ENCODE data around the gene MYH7. TPM values are rescaled to one million over a fixed set of nuclear protein-coding genes. Genes with fewer than 3 reads are reported as not detected.

The MYH7 gene
- polyA plus RNA-seq, 1 of the 3 experiments (the other 2 are of a cell fraction): not detected

- no peak overlapping the region for H3K4me2 ChIP-seq
These were observed 46.1 kb downstream of the MYH7 start for GRCh38 chr14:23389396-23389795.

GRCh38 chr14:23388996-23389395 is 46.5 kb downstream of the MYH7 start:
- CTCF ChIA-PET: interaction anchor here (1.2 to 5.5 kb wide), 2 partner anchors 10 to 60 kb away, joined by 5 to 34 read pairs; no protein-coding TSS in a partner anchor
- Histone ChIP-seq H3K9me3 (no peaks in the 10 kb centered on the region), H3K27ac (ENCODE audit: low read depth in 2 of 2, low read length in 1 of 2) (no peak overlapping the region), H3K4me1 (ENCODE audit: control insufficient read depth in 1 of 2, insufficient read depth in 2 of 2, low read depth in 1 of 2, low read length in 1 of 2) (no peaks in the 10 kb centered on the region), H3K4me2 (no peak overlapping the region), H3K4me3 (ENCODE audit: low read depth in 2 of 2, low read length in 1 of 2) (no peak overlapping the region), H3K9ac (no peak overlapping the region), H4K20me1 (ENCODE audit: insufficient read depth) (no peaks in the 10 kb centered on the region), H3F3A (replicated peaks; ENCODE audit: insufficient read depth) (no peaks in the 10 kb centered on the region), H3K9me2 (no peaks in the 10 kb centered on the region), H3K36me3 (replicated peaks in 1 of 2; ENCODE audit: control insufficient read depth in 1 of 2, insufficient read depth in 2 of 2, low read length in 1 of 2) (no peaks in the 10 kb centered on the region), H2AFZ (ENCODE audit: low read depth) (no peak overlapping the region), H3K27me3 (ENCODE audit: insufficient read depth) (peaks cover 36% of the 10 kb centered on the region), H3K79me2 (ENCODE audit: insufficient read depth) (no peaks in the 10 kb centered on the region)
- DNase-seq: no peak
- POLR2A ChIA-PET: no interaction called here
- no peak for TF ChIP-seq IRF3 (IDR thresholded peaks at IDR 0.05; ENCODE audit: low read depth, low read length)
- TF ChIP-seq MXI1 (IDR thresholded peaks at IDR 0.05; ENCODE audit: low read depth, low read length): no peak
- TF ChIP-seq ELF1 (IDR thresholded peaks at IDR 0.05): no peak
- no peak for TF ChIP-seq USF2 (IDR thresholded peaks at IDR 0.05; ENCODE audit: borderline replicate concordance, low read depth, low read length)
- WGBS (ENCODE audit: low lambda C conversion rate): 73% methylated on average over 7 of the region's 8 CpGs

More at GRCh38 chr14:23389396-23389795, 46.1 kb downstream of the MYH7 start:
- no peaks in the 10 kb centered on the region for H3K4me1 ChIP-seq (ENCODE audit: control insufficient read depth in 1 of 2, insufficient read depth in 2 of 2, low read depth in 1 of 2, low read length in 1 of 2)
- no peak overlapping the region for H3K4me3 ChIP-seq (ENCODE audit: low read depth in 2 of 2, low read length in 1 of 2)
- ChIA-PET CTCF (interaction anchor here (5.5 kb wide), 1 partner anchor 10 kb away, joined by 34 read pairs; no protein-coding TSS in a partner anchor), POLR2A (no interaction called here)
- H3K9me2 ChIP-seq: no peaks in the 10 kb centered on the region
- no peaks in the 10 kb centered on the region for H4K20me1 ChIP-seq (ENCODE audit: insufficient read depth)
- H3K27ac ChIP-seq (ENCODE audit: low read depth in 2 of 2, low read length in 1 of 2): no peak overlapping the region
- H3K9me3 ChIP-seq: no peaks in the 10 kb centered on the region
- H3K36me3 ChIP-seq (replicated peaks in 1 of 2; ENCODE audit: control insufficient read depth in 1 of 2, insufficient read depth in 2 of 2, low read length in 1 of 2): no peaks in the 10 kb centered on the region
- no peaks in the 10 kb centered on the region for H3F3A ChIP-seq (replicated peaks; ENCODE audit: insufficient read depth)
- H3K9ac ChIP-seq: no peak overlapping the region
- H3K27me3 ChIP-seq (ENCODE audit: insufficient read depth): peaks cover 32% of the 10 kb centered on the region
- DNase-seq: no peak
- TF ChIP-seq TAF1 (IDR thresholded peaks at IDR 0.05; ENCODE audit: borderline replicate concordance, low read depth, low read length) (no peak), RAD21 (IDR thresholded peaks at IDR 0.05; ENCODE audit: low read length) (no peak), GATA2 (CRISPR knock-in tag; IDR thresholded peaks at IDR 0.05) (no peak), FOSL2 (IDR thresholded peaks at IDR 0.05; ENCODE audit: borderline replicate concordance, low read depth) (no peak)
- no peaks in the 10 kb centered on the region for H3K79me2 ChIP-seq (ENCODE audit: insufficient read depth)
- H2AFZ ChIP-seq (ENCODE audit: low read depth): no peak overlapping the region
- WGBS (ENCODE audit: low lambda C conversion rate): 34% methylated on average over 12 of the region's 12 CpGs
